Measurements from ENCODE around the gene SPOCD1. TPM values are rescaled to one million over a fixed set of nuclear protein-coding genes. Genes with fewer than 3 reads are reported as not detected.

SPOCD1 gene
- total RNA-seq, 1 donor from 2014 or later, result 1.5 TPM

- Mint-ChIP-seq H3K36me3 (ENCODE audit: low read depth, unreplicated experiment) (peaks cover 10% of the 10 kb centered on the region), H3K27ac (ENCODE audit: unreplicated experiment) (no peak overlapping the region), H3K4me1 (ENCODE audit: unreplicated experiment) (peaks cover 15% of the 10 kb centered on the region), H3K4me3 (ENCODE audit: unreplicated experiment) (peak overlapping the region; percentile 82), H3K9me3 (ENCODE audit: unreplicated experiment) (no peaks in the 10 kb centered on the region), H3K27me3 (ENCODE audit: unreplicated experiment) (peaks cover 39% of the 10 kb centered on the region)
- no peak for DNase-seq (ENCODE audit: low spot score)
- TF ChIP-seq CTCF (IDR thresholded peaks at IDR 0.05; ENCODE audit: unreplicated experiment), result no peak
Observed at GRCh38 chr1:31772669-31773248, 43.1 kb downstream of the SPOCD1 start.

DNA sequence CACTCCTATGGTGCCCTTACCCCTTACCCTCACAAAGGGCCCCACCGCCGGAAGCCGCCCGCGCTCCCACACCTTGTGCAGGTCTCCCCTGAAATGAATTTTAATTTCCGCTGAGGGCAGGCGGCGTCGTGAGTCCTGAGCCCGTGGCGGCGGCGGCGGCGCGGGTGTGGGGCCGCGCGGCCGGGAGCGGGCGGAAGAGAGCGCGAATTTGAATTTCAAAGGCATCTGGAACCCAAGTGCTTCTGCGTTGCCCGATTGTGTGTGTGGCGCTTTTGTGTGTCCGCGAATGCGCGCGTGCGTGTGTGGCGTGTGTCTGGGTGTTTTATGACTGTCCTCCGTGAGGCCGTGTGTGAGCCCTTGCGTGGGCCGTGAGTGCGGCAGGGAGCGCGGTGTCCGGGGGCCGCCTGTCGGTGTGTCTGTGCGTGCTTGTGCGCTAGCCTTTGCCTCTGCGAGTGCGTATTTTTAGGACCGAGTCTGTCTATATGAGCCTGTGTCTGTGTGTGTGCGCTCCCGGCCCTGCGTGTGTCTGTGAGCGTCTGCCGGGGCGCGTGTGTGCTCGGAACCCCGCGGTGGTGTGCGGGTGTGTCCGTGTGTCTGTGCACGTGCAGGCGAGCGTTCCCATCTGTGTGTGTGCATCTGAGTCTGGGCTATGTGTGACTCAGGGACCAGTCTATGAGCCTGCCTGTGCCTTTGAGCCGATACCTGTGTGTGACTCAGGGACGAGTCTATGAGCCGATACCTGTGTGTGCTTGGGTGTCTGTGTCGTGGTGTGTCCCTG lies 43.7 kb downstream of the SPOCD1 start:
- Mint-ChIP-seq H3K4me3 (ENCODE audit: unreplicated experiment) (peak overlapping the region; percentile 82), H3K27me3 (ENCODE audit: unreplicated experiment) (peaks cover 36% of the 10 kb centered on the region), H3K4me1 (ENCODE audit: unreplicated experiment) (peaks cover 15% of the 10 kb centered on the region), H3K9me3 (ENCODE audit: unreplicated experiment) (no peaks in the 10 kb centered on the region), H3K27ac (ENCODE audit: unreplicated experiment) (peak overlapping the region; percentile 67), H3K36me3 (ENCODE audit: low read depth, unreplicated experiment) (peaks cover 10% of the 10 kb centered on the region)
- no peak for TF ChIP-seq CTCF (IDR thresholded peaks at IDR 0.05; ENCODE audit: unreplicated experiment)
- DNase-seq (ENCODE audit: low spot score), result no peak

GRCh38 chr1:31769720-31770390 lies 46.0 kb downstream of the SPOCD1 start:
- TF ChIP-seq CTCF (IDR thresholded peaks at IDR 0.05; ENCODE audit: unreplicated experiment), result no peak
- Mint-ChIP-seq H3K36me3 (ENCODE audit: low read depth, unreplicated experiment) (peaks cover 10% of the 10 kb centered on the region), H3K4me1 (ENCODE audit: unreplicated experiment) (peaks cover 15% of the 10 kb centered on the region), H3K27ac (ENCODE audit: unreplicated experiment) (no peak overlapping the region), H3K27me3 (ENCODE audit: unreplicated experiment) (peaks cover 30% of the 10 kb centered on the region), H3K9me3 (ENCODE audit: unreplicated experiment) (no peaks in the 10 kb centered on the region), H3K4me3 (ENCODE audit: unreplicated experiment) (no peak overlapping the region)
- no peak for DNase-seq (ENCODE audit: low spot score)

GRCh38 chr1:31768939-31769704 lies 46.7 kb downstream of the SPOCD1 start:
- peaks cover 6% of the 10 kb centered on the region for H3K36me3 Mint-ChIP-seq (ENCODE audit: low read depth, unreplicated experiment)
- H3K4me1 Mint-ChIP-seq (ENCODE audit: unreplicated experiment), result peaks cover 15% of the 10 kb centered on the region
- H3K27ac Mint-ChIP-seq (ENCODE audit: unreplicated experiment), result no peak overlapping the region
- H3K27me3 Mint-ChIP-seq (ENCODE audit: unreplicated experiment), result peaks cover 25% of the 10 kb centered on the region
- H3K9me3 Mint-ChIP-seq (ENCODE audit: unreplicated experiment), result no peaks in the 10 kb centered on the region
- no peak overlapping the region for H3K4me3 Mint-ChIP-seq (ENCODE audit: unreplicated experiment)
- no peak for TF ChIP-seq CTCF (IDR thresholded peaks at IDR 0.05; ENCODE audit: unreplicated experiment)
- DNase-seq (ENCODE audit: low spot score), result no peak

Data from endothelial cell (in vitro differentiated cells).